ENCODE measurements around the gene NACC1. TPM values are rescaled to one million over a fixed set of nuclear protein-coding genes. Genes with fewer than 3 reads are reported as not detected.
A peak's percentile ranks its signal among the peaks of the same experiment; 100 is the strongest.
"Not testable (repeated sequence)": the region's sequence is repeated elsewhere in the genome, so short reads cannot be mapped to it uniquely, and the experiment has no call there.

NACC1 gene
- total RNA-seq, 1 experiment from 2014 or later, result 133 TPM

DNA sequence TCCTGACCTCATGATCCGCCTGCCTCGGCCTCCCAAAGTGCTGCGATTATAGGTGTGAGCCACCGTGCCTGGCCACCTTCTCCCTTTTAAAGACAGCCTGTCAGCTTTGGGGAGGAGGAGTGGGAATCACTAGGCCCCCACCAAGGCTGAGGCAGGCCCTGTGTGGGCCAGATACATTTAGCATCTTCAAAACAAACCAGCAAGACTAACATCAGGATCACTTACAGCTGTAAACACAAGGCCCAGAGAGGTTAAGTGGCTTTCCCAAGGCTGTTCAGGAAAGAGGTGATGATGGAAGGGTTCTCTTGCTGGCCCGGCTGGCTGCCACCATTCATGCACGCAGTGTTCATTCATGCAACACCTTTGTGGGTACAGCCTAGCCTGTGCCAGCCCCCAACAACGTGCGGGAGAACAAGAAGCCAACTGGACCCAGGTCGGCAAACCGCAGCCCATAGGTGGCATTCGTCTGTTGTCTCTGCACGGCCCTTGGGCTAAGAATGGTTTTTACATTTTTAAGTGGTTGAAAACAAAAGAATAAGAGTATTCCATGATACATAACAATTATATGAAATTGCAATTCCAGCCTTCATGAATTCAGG is 55.2 kb downstream of the NACC1 start:
- Histone ChIP-seq H3K4me1 (replicated peaks; ENCODE audit: insufficient read depth) (peaks cover 57% of the 10 kb centered on the region), H3F3A (ENCODE audit: insufficient read depth, low read depth) (peaks cover 51% of the 10 kb centered on the region), H2AFZ (no peak overlapping the region), H3K9me2 (ENCODE audit: insufficient read depth) (no peaks in the 10 kb centered on the region), H4K20me1 (ENCODE audit: insufficient read depth) (no peaks in the 10 kb centered on the region), H3K4me3 (no peak overlapping the region), H3K36me3 (ENCODE audit: low read depth) (no peaks in the 10 kb centered on the region), H3K4me2 (peak overlapping the region; percentile 69; the same call in 1 of the 2 replicates), H3K27ac (peak overlapping the region; percentile 99), H3K79me2 (ENCODE audit: low read depth) (peaks cover 29% of the 10 kb centered on the region), H3K9me3 (ENCODE audit: insufficient read depth, low read depth) (no peaks in the 10 kb centered on the region), H3K27me3 (ENCODE audit: insufficient read depth, low read depth) (no peaks in the 10 kb centered on the region)
- no TSS peak for BruUV-seq (replicated peaks)
- TF ChIP-seq, protein P1, sequence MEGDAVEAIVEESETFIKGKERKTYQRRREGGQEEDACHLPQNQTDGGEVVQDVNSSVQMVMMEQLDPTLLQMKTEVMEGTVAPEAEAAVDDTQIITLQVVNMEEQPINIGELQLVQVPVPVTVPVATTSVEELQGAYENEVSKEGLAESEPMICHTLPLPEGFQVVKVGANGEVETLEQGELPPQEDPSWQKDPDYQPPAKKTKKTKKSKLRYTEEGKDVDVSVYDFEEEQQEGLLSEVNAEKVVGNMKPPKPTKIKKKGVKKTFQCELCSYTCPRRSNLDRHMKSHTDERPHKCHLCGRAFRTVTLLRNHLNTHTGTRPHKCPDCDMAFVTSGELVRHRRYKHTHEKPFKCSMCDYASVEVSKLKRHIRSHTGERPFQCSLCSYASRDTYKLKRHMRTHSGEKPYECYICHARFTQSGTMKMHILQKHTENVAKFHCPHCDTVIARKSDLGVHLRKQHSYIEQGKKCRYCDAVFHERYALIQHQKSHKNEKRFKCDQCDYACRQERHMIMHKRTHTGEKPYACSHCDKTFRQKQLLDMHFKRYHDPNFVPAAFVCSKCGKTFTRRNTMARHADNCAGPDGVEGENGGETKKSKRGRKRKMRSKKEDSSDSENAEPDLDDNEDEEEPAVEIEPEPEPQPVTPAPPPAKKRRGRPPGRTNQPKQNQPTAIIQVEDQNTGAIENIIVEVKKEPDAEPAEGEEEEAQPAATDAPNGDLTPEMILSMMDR (conservative IDR thresholded peaks at IDR 0.05), result no peak
- no peak for TF ChIP-seq EZH2 (IDR thresholded peaks at IDR 0.05; ENCODE audit: low read depth)
- no peak for DNase-seq
- POLR2A ChIA-PET (ENCODE audit: unreplicated experiment), result interaction anchor here (0.7 kb wide), 1 partner anchor 16 kb away, joined by 7 read pairs; no protein-coding TSS in a partner anchor
- intact Hi-C loops (cut with micrococcal nuclease; ENCODE audit: unreplicated experiment), result loop anchor here (5.0 kb wide), 1 partner anchor 679 kb away; no protein-coding TSS in a partner anchor
- CTCF ChIA-PET, result no interaction called here

DNA sequence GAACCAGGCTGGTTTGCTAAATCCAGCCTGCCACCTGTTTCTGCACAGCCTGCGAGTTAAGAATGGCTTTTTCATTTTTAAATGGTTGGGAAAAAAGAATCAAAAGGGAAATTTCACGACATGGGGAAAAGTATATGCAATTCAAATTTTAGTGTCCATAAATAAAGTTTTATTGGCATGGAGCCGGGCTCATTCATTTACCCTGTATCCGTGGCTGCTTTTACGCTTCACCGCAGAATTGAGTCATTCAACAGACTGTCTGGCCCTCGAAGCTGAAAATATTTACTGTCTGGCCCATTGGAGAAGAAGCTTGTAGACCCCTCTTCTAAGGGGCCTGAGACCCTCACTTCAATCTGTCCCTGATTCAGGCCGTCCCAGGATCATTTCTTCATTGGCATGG is 58.3 kb downstream of the NACC1 start:
- Histone ChIP-seq H2AFZ (no peak overlapping the region), H3K4me3 (no peak overlapping the region), H3K9me2 (ENCODE audit: insufficient read depth) (no peaks in the 10 kb centered on the region), H4K20me1 (ENCODE audit: insufficient read depth) (no peaks in the 10 kb centered on the region), H3K4me2 (no peak overlapping the region), H3K36me3 (ENCODE audit: low read depth) (no peaks in the 10 kb centered on the region), H3F3A (ENCODE audit: insufficient read depth, low read depth) (peaks cover 24% of the 10 kb centered on the region), H3K9me3 (ENCODE audit: insufficient read depth, low read depth) (no peaks in the 10 kb centered on the region), H3K27ac (no peak overlapping the region), H3K4me1 (replicated peaks; ENCODE audit: insufficient read depth) (peaks cover 29% of the 10 kb centered on the region), H3K27me3 (ENCODE audit: insufficient read depth, low read depth) (no peaks in the 10 kb centered on the region), H3K79me2 (ENCODE audit: low read depth) (peaks cover 8% of the 10 kb centered on the region; the same call in 1 of the 2 replicates)
- TF ChIP-seq, protein P1 (conservative IDR thresholded peaks at IDR 0.05), result no peak
- TF ChIP-seq EZH2 (IDR thresholded peaks at IDR 0.05; ENCODE audit: low read depth), result no peak
- intact Hi-C loops (cut with micrococcal nuclease; ENCODE audit: unreplicated experiment), result no loop called here
- BruUV-seq (replicated peaks), result no TSS peak
- POLR2A ChIA-PET (ENCODE audit: unreplicated experiment), result interaction anchor here (0.5 to 0.6 kb wide), 2 partner anchors 33 to 617 kb away, joined by 7 to 8 read pairs; no protein-coding TSS in a partner anchor
- DNase-seq, result no peak
- CTCF ChIA-PET, result interaction anchor here (0.7 kb wide), 1 partner anchor 20 kb away, joined by 6 read pairs; no protein-coding TSS in a partner anchor

- POLR2A ChIA-PET (ENCODE audit: unreplicated experiment), result interaction anchor here (0.6 kb wide), 1 partner anchor 8 kb away, joined by 11 read pairs; no protein-coding TSS in a partner anchor
- H4K20me1 ChIP-seq (ENCODE audit: insufficient read depth); H3K27ac ChIP-seq; intact Hi-C loops (cut with micrococcal nuclease; ENCODE audit: unreplicated experiment); H3K27me3 ChIP-seq (ENCODE audit: insufficient read depth, low read depth); H3K79me2 ChIP-seq (ENCODE audit: low read depth); H2AFZ ChIP-seq; H3K36me3 ChIP-seq (ENCODE audit: low read depth); H3K9me3 ChIP-seq (ENCODE audit: insufficient read depth, low read depth); DNase-seq; H3K4me2 ChIP-seq; BruUV-seq (replicated peaks); H3K9me2 ChIP-seq (ENCODE audit: insufficient read depth); H3K4me3 ChIP-seq: not testable (repeated sequence)
- Histone ChIP-seq H3K4me1 (replicated peaks; ENCODE audit: insufficient read depth) (peaks cover 18% of the 10 kb centered on the region), H3F3A (ENCODE audit: insufficient read depth, low read depth) (peaks cover 21% of the 10 kb centered on the region)
- CTCF ChIA-PET, result interaction anchor here (0.5 to 1.0 kb wide), 2 partner anchors 25 to 34 kb away, joined by 4 to 6 read pairs; no protein-coding TSS in a partner anchor
These were observed 59.5 kb downstream of the NACC1 start for GRCh38 chr19:13177584-13177983.

- H3K9me2 ChIP-seq (ENCODE audit: insufficient read depth); H3K79me2 ChIP-seq (ENCODE audit: low read depth); intact Hi-C loops (cut with micrococcal nuclease; ENCODE audit: unreplicated experiment); H3K27me3 ChIP-seq (ENCODE audit: insufficient read depth, low read depth); H3K4me3 ChIP-seq; H2AFZ ChIP-seq; H3K9me3 ChIP-seq (ENCODE audit: insufficient read depth, low read depth); DNase-seq; BruUV-seq (replicated peaks); H3K36me3 ChIP-seq (ENCODE audit: low read depth); H4K20me1 ChIP-seq (ENCODE audit: insufficient read depth); H3K4me2 ChIP-seq; H3K27ac ChIP-seq: not testable (repeated sequence)
- ChIA-PET CTCF (interaction anchor here (0.7 kb wide), 1 partner anchor 12 kb away, joined by 6 read pairs; no protein-coding TSS in a partner anchor), POLR2A (ENCODE audit: unreplicated experiment) (interaction anchor here (0.6 kb wide), 1 partner anchor 8 kb away, joined by 11 read pairs; no protein-coding TSS in a partner anchor)
- Histone ChIP-seq H3K4me1 (replicated peaks; ENCODE audit: insufficient read depth) (peaks cover 11% of the 10 kb centered on the region), H3F3A (ENCODE audit: insufficient read depth, low read depth) (peaks cover 14% of the 10 kb centered on the region; the same call in 1 of the 2 replicates)
These were observed 60.2 kb downstream of the NACC1 start for GRCh38 chr19:13178291-13178690.
